ENCODE data around the gene SEMA4C. TPM values are rescaled to one million over a fixed set of nuclear protein-coding genes. Genes with fewer than 3 reads are reported as not detected.

SEMA4C gene
- total and polyA plus RNA-seq, 9 of the 15 experiments (the other 6 are each of a cell fraction or from before 2014, with no cell fraction given): 0.32 to 59.7 (median 23.9) TPM

- TF ChIP-seq BHLHE40 (IDR thresholded peaks at IDR 0.05; ENCODE audit: low read length): peak; percentile 39; the same call in 1 of the 2 replicates
- TF ChIP-seq NCOR1 (IDR thresholded peaks at IDR 0.05): peak; percentile 62
- peak in 1 of 2 experiments; percentile 40; a peak in 1 of 4 replicates for TF ChIP-seq FOXK2 (conservative IDR thresholded peaks at IDR 0.05 in 1 of 2, IDR thresholded peaks at IDR 0.05 in 1 of 2; ENCODE audit: low read depth in 2 of 2)
- TF ChIP-seq CBFA2T3 (IDR thresholded peaks at IDR 0.05): peak; percentile 81
- TF ChIP-seq MAFF (IDR thresholded peaks at IDR 0.05; ENCODE audit: low read length): no peak
- peak; percentile 33; the same call in 1 of the 2 replicates for TF ChIP-seq JUND (IDR thresholded peaks at IDR 0.05; ENCODE audit: borderline replicate concordance, low read depth, low read length)
- no peak for TF ChIP-seq JUND (tag; IDR thresholded peaks at IDR 0.05; ENCODE audit: borderline replicate concordance, low read depth, low read length)
- TF ChIP-seq PKNOX1 (IDR thresholded peaks at IDR 0.05): no peak
- no peak for TF ChIP-seq EWSR1 (IDR thresholded peaks at IDR 0.05; ENCODE audit: borderline replicate concordance, low read depth, partially characterized antibody)
- TF ChIP-seq ZNF57 (CRISPR knock-in tag; IDR thresholded peaks at IDR 0.05): no peak
- no peak for TF ChIP-seq FOXJ2 (tag; IDR thresholded peaks at IDR 0.05)
- TF ChIP-seq SIX5 (IDR thresholded peaks at IDR 0.05; ENCODE audit: borderline replicate concordance in 1 of 2, insufficient read depth in 1 of 2, low read depth in 1 of 2, low read length in 2 of 2): no peak
- TF ChIP-seq JUNB (CRISPR knock-in tag; conservative IDR thresholded peaks at IDR 0.05): no peak
- no peak for TF ChIP-seq KLF6 (CRISPR knock-in tag; IDR thresholded peaks at IDR 0.05; ENCODE audit: borderline replicate concordance)
- peak; percentile 60 for TF ChIP-seq TAL1 (IDR thresholded peaks at IDR 0.05)
- TF ChIP-seq ZFP36 (IDR thresholded peaks at IDR 0.05; ENCODE audit: low read depth, low read length, partially characterized antibody): no peak
- TF ChIP-seq ZNF274 (IDR thresholded peaks at IDR 0.05; ENCODE audit: borderline replicate concordance, low read depth, low read length): no peak
- TF ChIP-seq, protein P1, sequence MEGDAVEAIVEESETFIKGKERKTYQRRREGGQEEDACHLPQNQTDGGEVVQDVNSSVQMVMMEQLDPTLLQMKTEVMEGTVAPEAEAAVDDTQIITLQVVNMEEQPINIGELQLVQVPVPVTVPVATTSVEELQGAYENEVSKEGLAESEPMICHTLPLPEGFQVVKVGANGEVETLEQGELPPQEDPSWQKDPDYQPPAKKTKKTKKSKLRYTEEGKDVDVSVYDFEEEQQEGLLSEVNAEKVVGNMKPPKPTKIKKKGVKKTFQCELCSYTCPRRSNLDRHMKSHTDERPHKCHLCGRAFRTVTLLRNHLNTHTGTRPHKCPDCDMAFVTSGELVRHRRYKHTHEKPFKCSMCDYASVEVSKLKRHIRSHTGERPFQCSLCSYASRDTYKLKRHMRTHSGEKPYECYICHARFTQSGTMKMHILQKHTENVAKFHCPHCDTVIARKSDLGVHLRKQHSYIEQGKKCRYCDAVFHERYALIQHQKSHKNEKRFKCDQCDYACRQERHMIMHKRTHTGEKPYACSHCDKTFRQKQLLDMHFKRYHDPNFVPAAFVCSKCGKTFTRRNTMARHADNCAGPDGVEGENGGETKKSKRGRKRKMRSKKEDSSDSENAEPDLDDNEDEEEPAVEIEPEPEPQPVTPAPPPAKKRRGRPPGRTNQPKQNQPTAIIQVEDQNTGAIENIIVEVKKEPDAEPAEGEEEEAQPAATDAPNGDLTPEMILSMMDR (IDR thresholded peaks at IDR 0.05 in 2 of 3, conservative IDR thresholded peaks at IDR 0.05 in 1 of 3; ENCODE audit: insufficient read depth in 2 of 3, low read depth in 1 of 3, low read length in 3 of 3): 0 out of 6 replicates have a peak, but pooled peaks of 1 of the 3 experiments have one; percentile 12
- TF ChIP-seq SRSF3 (IDR thresholded peaks at IDR 0.05; ENCODE audit: insufficient read depth, low read length): no peak
- no peak for TF ChIP-seq RAD51 (IDR thresholded peaks at IDR 0.05; ENCODE audit: borderline replicate concordance, low read depth)
- 0 out of 2 replicates have a peak, but pooled peaks have one; percentile 15 for TF ChIP-seq CBFB (CRISPR knock-in tag; IDR thresholded peaks at IDR 0.05)
- TF ChIP-seq ZMIZ1 (IDR thresholded peaks at IDR 0.05; ENCODE audit: low read depth in 2 of 2, low read length in 2 of 2): 0 out of 4 replicates have a peak, but pooled peaks of 1 of the 2 experiments have one; percentile 48
Observed at GRCh38 chr2:96819128-96819875, 50.6 kb downstream of the SEMA4C start (continued).
